KMS-11 (cell line): ENCODE data around the gene MED13L.

Source experiments
- H2AFZ ChIP-seq: fragments of 200-600 bp; sonication (generic); 2 replicates; pipeline ENCODE4 v1.6.1; 2016; ENCODE audit warnings: antibody characterized with exemption, mixed run types, low read depth
- H3K27ac ChIP-seq: fragments of 200-600 bp; sonication (generic); 2 replicates; pipeline ENCODE4 v1.6.1; 2016; ENCODE audit warnings: mild to moderate bottlenecking, mixed run types
- H3K27me3 ChIP-seq: fragments of 200-600 bp; sonication (generic); 2 replicates; pipeline ENCODE4 v1.6.1; 2017; ENCODE audit warnings: mild to moderate bottlenecking, low read depth, mixed run types, moderate library complexity; ENCODE audit not compliant: insufficient read depth
- H3K36me3 ChIP-seq: fragments of 200-600 bp; sonication (generic); 2 replicates; pipeline ENCODE4 v1.6.1; 2017; ENCODE audit warnings: mild to moderate bottlenecking, mixed run types; ENCODE audit not compliant: insufficient read depth
- H3K4me1 ChIP-seq: fragments of 200-600 bp; sonication (generic); 2 replicates; pipeline ENCODE4 v1.6.1; 2016; ENCODE audit warnings: mild to moderate bottlenecking, low read depth, mixed run types; ENCODE audit not compliant: poor library complexity, severe bottlenecking
- H3K4me2 ChIP-seq: fragments of 200-600 bp; sonication (generic); 2 replicates; pipeline ENCODE4 v1.7.0; 2016; ENCODE audit warnings: mild to moderate bottlenecking, mixed run types
- H3K4me3 ChIP-seq: fragments of 200-600 bp; sonication (generic); IDR thresholded peaks from 2 replicates; pipeline ENCODE4 v1.6.1; 2017; ENCODE audit warnings: low read depth, low read length, mixed read lengths; ENCODE audit not compliant: insufficient read depth
- H3K79me2 ChIP-seq: fragments of 200-600 bp; sonication (generic); 2 replicates; pipeline ENCODE4 v1.6.1; 2016; ENCODE audit warnings: low read depth, mixed run types; ENCODE audit not compliant: insufficient read depth
- H3K9ac ChIP-seq: fragments of 200-600 bp; sonication (generic); 2 replicates; pipeline ENCODE4 v1.6.1; 2016; ENCODE audit warnings: mild to moderate bottlenecking, mixed run types
- H4K20me1 ChIP-seq: fragments of 200-600 bp; sonication (generic); 2 replicates; pipeline ENCODE4 v1.6.1; 2016; ENCODE audit warnings: mild to moderate bottlenecking, mixed run types; ENCODE audit not compliant: insufficient read depth
- CTCF ChIP-seq: fragments of 200-600 bp; sonication (generic); conservative IDR thresholded peaks from 2 replicates; pipeline ENCODE4 v1.6.1; 2017; ENCODE audit warnings: low read depth, mild to moderate bottlenecking, antibody characterized with exemption, low read length, moderate library complexity, mixed read lengths

Gene MED13L

GRCh38 chr12:116130431-116130830 is 147.1 kb downstream of the MED13L start:
- Histone ChIP-seq H3K4me1 (peaks cover 5% of the 10 kb centered on the region), H3K79me2 (peaks cover 57% of the 10 kb centered on the region; the same call in 1 of the 2 replicates), H3K36me3 (no peaks in the 10 kb centered on the region), H3K27ac (no peak overlapping the region), H3K27me3 (no peaks in the 10 kb centered on the region), H3K4me2 (no peak overlapping the region), H3K9ac (no peak overlapping the region), H4K20me1 (no peaks in the 10 kb centered on the region), H2AFZ (no peak overlapping the region), H3K4me3 (no peak overlapping the region)
- no peak for TF ChIP-seq CTCF

- H3K36me3 ChIP-seq, result no peaks in the 10 kb centered on the region
- no peak overlapping the region for H3K9ac ChIP-seq
- H3K27ac ChIP-seq, result no peak overlapping the region
- peaks cover 50% of the 10 kb centered on the region; the same call in 1 of the 2 replicates for H3K79me2 ChIP-seq
- H4K20me1 ChIP-seq, result no peaks in the 10 kb centered on the region
- H2AFZ ChIP-seq, result no peak overlapping the region
- H3K4me1 ChIP-seq, result peaks cover 6% of the 10 kb centered on the region
- no peak for TF ChIP-seq CTCF
- H3K4me2 ChIP-seq, result no peak overlapping the region
- H3K27me3 ChIP-seq, result no peaks in the 10 kb centered on the region
- no peak overlapping the region for H3K4me3 ChIP-seq
Measured at GRCh38 chr12:116128779-116129178, 148.7 kb downstream of the MED13L start.

GRCh38 chr12:116127859-116128258 is 149.6 kb downstream of the MED13L start:
- H3K9ac ChIP-seq, result no peak overlapping the region
- no peak overlapping the region for H3K27ac ChIP-seq
- H3K36me3 ChIP-seq, result no peaks in the 10 kb centered on the region
- H3K4me2 ChIP-seq, result no peak overlapping the region
- H2AFZ ChIP-seq, result no peak overlapping the region
- no peaks in the 10 kb centered on the region for H4K20me1 ChIP-seq
- peaks cover 11% of the 10 kb centered on the region for H3K4me1 ChIP-seq
- peaks cover 46% of the 10 kb centered on the region; the same call in 1 of the 2 replicates for H3K79me2 ChIP-seq
- no peak overlapping the region for H3K4me3 ChIP-seq
- no peaks in the 10 kb centered on the region for H3K27me3 ChIP-seq
- no peak for TF ChIP-seq CTCF

- no peak for TF ChIP-seq CTCF
- H3K9ac ChIP-seq, result no peak overlapping the region
- H3K79me2 ChIP-seq, result peaks cover 54% of the 10 kb centered on the region; the same call in 1 of the 2 replicates
- H4K20me1 ChIP-seq, result no peaks in the 10 kb centered on the region
- peaks cover 19% of the 10 kb centered on the region for H3K4me1 ChIP-seq
- no peak overlapping the region for H2AFZ ChIP-seq
- no peak overlapping the region for H3K27ac ChIP-seq
- H3K4me2 ChIP-seq, result no peak overlapping the region
- H3K4me3 ChIP-seq, result no peak overlapping the region
- no peaks in the 10 kb centered on the region for H3K36me3 ChIP-seq
- H3K27me3 ChIP-seq, result no peaks in the 10 kb centered on the region
Measured at GRCh38 chr12:116126610-116127009, 150.9 kb downstream of the MED13L start.
